Umbilical cord (tissue), 2 donors: ENCODE data around the gene XPNPEP1. TPM values are rescaled to one million over a fixed set of nuclear protein-coding genes. Genes with fewer than 3 reads are reported as not detected.
"Not testable (repeated sequence)": the region's sequence is repeated elsewhere in the genome, so short reads cannot be mapped to it uniquely, and the experiment has no call there.

Experiments
- DNase-seq: peaks from one replicate; pipeline ENCODE4 v3.0.0-alpha.2; 2015; ENCODE audit warnings: low spot score
- total RNA-seq: library from RNA; depleted of rRNA; stranded (reverse); fragments of >200 nt; gene quantifications from one replicate; pipeline ENCODE4 v1.2.3, GENCODE V29; 2014; ENCODE audit warnings: low replicate concordance; ENCODE audit not compliant: insufficient read depth

Gene XPNPEP1
- total RNA-seq, 1 donor from 2014 or later = 66.0 TPM

GRCh38 chr10:109924087-109924486, 776 bp upstream of the XPNPEP1 start:
- no peak for DNase-seq

GRCh38 chr10:109922358-109922975, 844 bp downstream of the XPNPEP1 start:
- DNase-seq = no peak

- no peak for DNase-seq
Observed at GRCh38 chr10:109920016-109920415, 3.3 kb downstream of the XPNPEP1 start.

- DNase-seq = no peak
Observed at GRCh38 chr10:109919220-109919619, 4.1 kb downstream of the XPNPEP1 start.

DNA sequence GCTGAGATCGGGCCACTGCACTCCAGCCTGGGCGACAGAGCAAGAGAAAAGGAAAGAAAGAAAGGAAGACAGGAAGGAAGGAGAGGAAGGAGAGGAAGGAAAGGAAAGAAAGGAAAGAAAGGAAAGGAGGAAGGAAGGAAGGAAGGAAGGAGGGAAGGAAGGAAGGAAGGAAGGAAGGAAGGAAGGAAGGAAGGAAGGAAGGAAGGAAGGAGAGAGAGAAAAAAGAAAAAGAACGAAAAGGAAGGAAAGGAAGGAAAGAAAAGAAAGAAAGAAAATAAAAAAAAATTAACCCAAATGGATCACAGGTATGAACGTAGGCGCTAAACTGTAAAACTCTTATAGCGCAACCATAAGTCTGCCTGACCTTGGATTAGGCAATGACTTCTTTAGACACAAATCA, 4.6 kb downstream of the XPNPEP1 start:
- not testable (repeated sequence) for DNase-seq

- DNase-seq = no peak
Observed at GRCh38 chr10:109915566-109915965, 7.7 kb downstream of the XPNPEP1 start.

- no peak for DNase-seq
Observed at GRCh38 chr10:109914966-109915365, 8.3 kb downstream of the XPNPEP1 start.

GRCh38 chr10:109913306-109913892, 9.9 kb downstream of the XPNPEP1 start:
- no peak for DNase-seq

GRCh38 chr10:109912335-109913281, 10.7 kb downstream of the XPNPEP1 start:
- no peak for DNase-seq

- no peak for DNase-seq
Observed at GRCh38 chr10:109911903-109912302, 11.4 kb downstream of the XPNPEP1 start.

- no peak for DNase-seq
Observed at GRCh38 chr10:109906316-109906715, 17.0 kb downstream of the XPNPEP1 start.

DNA sequence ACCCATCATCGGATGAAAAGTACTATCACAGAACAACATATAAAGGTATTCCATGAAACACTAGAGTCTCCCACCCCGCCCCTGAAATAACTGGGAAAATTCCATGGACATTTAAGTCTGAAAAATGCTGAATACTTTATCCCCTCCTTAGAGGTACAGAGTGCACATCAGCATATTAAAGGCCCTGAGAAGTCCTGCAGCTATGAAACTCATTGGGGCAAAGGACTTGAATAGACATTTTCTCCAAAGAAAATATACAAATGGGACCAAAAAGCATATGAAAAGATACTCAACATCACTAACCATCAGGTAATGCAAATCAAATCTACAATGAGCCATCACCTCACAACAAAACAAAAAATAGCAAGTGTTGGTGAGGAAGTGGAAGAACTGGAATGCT, 18.9 kb downstream of the XPNPEP1 start:
- DNase-seq = no peak

GRCh38 chr10:109902992-109903947, 20.0 kb downstream of the XPNPEP1 start:
- no peak for DNase-seq

- no peak for DNase-seq
Observed at GRCh38 chr10:109899356-109900331, 23.7 kb downstream of the XPNPEP1 start.

GRCh38 chr10:109898666-109899355, 24.5 kb downstream of the XPNPEP1 start:
- DNase-seq = peak; percentile 54

GRCh38 chr10:109898007-109898406, 25.3 kb downstream of the XPNPEP1 start:
- DNase-seq = no peak

DNA sequence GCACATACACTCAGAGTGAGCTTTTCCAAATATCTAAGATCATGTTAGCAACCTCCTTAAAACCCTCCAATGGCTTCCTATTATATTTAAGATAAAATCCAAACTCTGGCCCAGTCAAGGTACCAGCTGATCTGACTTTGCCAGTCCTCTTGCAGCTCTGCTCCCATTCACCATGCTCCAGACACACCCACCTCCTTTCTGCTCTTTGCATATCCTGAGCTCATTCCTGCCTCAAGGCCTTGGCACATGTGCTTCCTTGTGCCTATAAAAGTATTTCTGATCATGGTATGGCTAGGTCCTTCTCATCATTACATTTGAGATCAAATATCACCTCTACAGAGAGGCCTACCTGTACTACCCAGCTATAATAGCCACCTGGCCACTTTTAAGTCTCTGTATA, 27.5 kb downstream of the XPNPEP1 start:
- no peak for DNase-seq

- peak; percentile 67 for DNase-seq
Observed at GRCh38 chr10:109895095-109895818, 28.1 kb downstream of the XPNPEP1 start.

DNA sequence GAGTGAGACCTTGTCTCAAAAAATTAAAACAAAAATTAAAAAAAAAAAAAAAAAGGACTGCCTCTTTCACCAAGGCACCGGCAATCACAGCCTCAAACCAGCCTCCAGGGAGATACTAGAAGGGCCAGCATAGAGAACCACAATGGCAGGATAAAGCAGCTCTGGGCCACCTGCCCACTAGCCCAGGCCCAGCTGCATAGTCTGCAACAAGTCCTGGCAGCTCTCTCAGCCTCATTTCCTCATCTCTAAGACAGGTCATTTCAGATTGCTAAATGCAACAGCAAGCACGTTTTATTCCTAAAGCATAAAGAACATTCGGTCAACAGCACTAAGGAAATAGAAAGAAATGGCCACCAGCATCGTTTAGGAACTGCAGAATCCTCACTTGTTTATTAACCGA, 28.8 kb downstream of the XPNPEP1 start:
- DNase-seq = no peak
